ENCODE measurements around the gene RIPK1.
"Not testable (repeated sequence)": the region's sequence is repeated elsewhere in the genome, so short reads cannot be mapped to it uniquely, and the experiment has no call there.

Gene RIPK1

GRCh38 chr6:3144571-3144970, 76.3 kb downstream of the RIPK1 start:
- H3K36me3 ChIP-seq (ENCODE audit: control insufficient read depth, insufficient read depth, low read length): peaks cover 7% of the 10 kb centered on the region; the same call in 1 of the 2 replicates
- no peak for DNase-seq (ENCODE audit: low read depth, low spot score)

GRCh38 chr6:3147914-3148757, 79.8 kb downstream of the RIPK1 start:
- H3K27me3 ChIP-seq (ENCODE audit: control insufficient read depth, insufficient read depth, low read length): no peaks in the 10 kb centered on the region
- no peaks in the 10 kb centered on the region for H3K9me3 ChIP-seq (ENCODE audit: control insufficient read depth, insufficient read depth, low read length)
- no peaks in the 10 kb centered on the region for H3K36me3 ChIP-seq (ENCODE audit: control insufficient read depth, insufficient read depth, low read length)
- DNase-seq (ENCODE audit: low read depth, low spot score): no peak
- H3K4me3 ChIP-seq (ENCODE audit: low read length): no peak overlapping the region
- no peak overlapping the region for H3K27ac ChIP-seq (ENCODE audit: low read length)
- H3K4me1 ChIP-seq (ENCODE audit: control insufficient read depth, insufficient read depth, low read length): no peaks in the 10 kb centered on the region
- WGBS (ENCODE audit: insufficient coverage, insufficient read length): no CpG with 5 or more reads among the region's 6 CpGs

More at GRCh38 chr6:3144571-3144970, 76.3 kb downstream of the RIPK1 start:
- WGBS (ENCODE audit: insufficient coverage, insufficient read length): no CpG with 5 or more reads among the region's 8 CpGs
- Histone ChIP-seq H3K4me3 (ENCODE audit: low read length) (no peak overlapping the region), H3K27me3 (ENCODE audit: control insufficient read depth, insufficient read depth, low read length) (no peaks in the 10 kb centered on the region), H3K4me1 (ENCODE audit: control insufficient read depth, insufficient read depth, low read length) (no peaks in the 10 kb centered on the region), H3K9me3 (ENCODE audit: control insufficient read depth, insufficient read depth, low read length) (no peaks in the 10 kb centered on the region), H3K27ac (ENCODE audit: low read length) (no peak overlapping the region)

GRCh38 chr6:3151691-3152090, 83.4 kb downstream of the RIPK1 start:
- H3K27ac ChIP-seq (ENCODE audit: low read length): no peak overlapping the region
- no peaks in the 10 kb centered on the region for H3K4me1 ChIP-seq (ENCODE audit: control insufficient read depth, insufficient read depth, low read length)
- no peak for DNase-seq (ENCODE audit: low read depth, low spot score)
- H3K9me3 ChIP-seq (ENCODE audit: control insufficient read depth, insufficient read depth, low read length): no peaks in the 10 kb centered on the region
- H3K4me3 ChIP-seq (ENCODE audit: low read length): no peak overlapping the region
- no peaks in the 10 kb centered on the region for H3K27me3 ChIP-seq (ENCODE audit: control insufficient read depth, insufficient read depth, low read length)
- 100% methylated on average over 1 of the region's 5 CpGs for WGBS (ENCODE audit: insufficient coverage, insufficient read length)
- peaks cover 7% of the 10 kb centered on the region; the same call in 1 of the 2 replicates for H3K36me3 ChIP-seq (ENCODE audit: control insufficient read depth, insufficient read depth, low read length)

GRCh38 chr6:3152689-3153088, 84.4 kb downstream of the RIPK1 start:
- peaks cover 7% of the 10 kb centered on the region; the same call in 1 of the 2 replicates for H3K36me3 ChIP-seq (ENCODE audit: control insufficient read depth, insufficient read depth, low read length)
- H3K9me3 ChIP-seq (ENCODE audit: control insufficient read depth, insufficient read depth, low read length): no peaks in the 10 kb centered on the region
- no peaks in the 10 kb centered on the region for H3K27me3 ChIP-seq (ENCODE audit: control insufficient read depth, insufficient read depth, low read length)
- no peak overlapping the region for H3K4me3 ChIP-seq (ENCODE audit: low read length)
- no peak for DNase-seq (ENCODE audit: low read depth, low spot score)
- no CpG with 5 or more reads among the region's 3 CpGs for WGBS (ENCODE audit: insufficient coverage, insufficient read length)
- H3K4me1 ChIP-seq (ENCODE audit: control insufficient read depth, insufficient read depth, low read length): no peaks in the 10 kb centered on the region
- H3K27ac ChIP-seq (ENCODE audit: low read length): no peak overlapping the region

- not testable (repeated sequence) for H3K4me1 ChIP-seq (ENCODE audit: control insufficient read depth, insufficient read depth, low read length); H3K27ac ChIP-seq (ENCODE audit: low read length); DNase-seq (ENCODE audit: low read depth, low spot score); H3K27me3 ChIP-seq (ENCODE audit: control insufficient read depth, insufficient read depth, low read length); H3K9me3 ChIP-seq (ENCODE audit: control insufficient read depth, insufficient read depth, low read length); H3K36me3 ChIP-seq (ENCODE audit: control insufficient read depth, insufficient read depth, low read length); H3K4me3 ChIP-seq (ENCODE audit: low read length)
- WGBS (ENCODE audit: insufficient coverage, insufficient read length): no CpG with 5 or more reads among the region's 6 CpGs
Observed at GRCh38 chr6:3155416-3155815, 87.1 kb downstream of the RIPK1 start.

- not testable (repeated sequence) for H3K36me3 ChIP-seq (ENCODE audit: control insufficient read depth, insufficient read depth, low read length); H3K27me3 ChIP-seq (ENCODE audit: control insufficient read depth, insufficient read depth, low read length); H3K27ac ChIP-seq (ENCODE audit: low read length); DNase-seq (ENCODE audit: low read depth, low spot score); H3K4me1 ChIP-seq (ENCODE audit: control insufficient read depth, insufficient read depth, low read length); H3K9me3 ChIP-seq (ENCODE audit: control insufficient read depth, insufficient read depth, low read length)
- WGBS (ENCODE audit: insufficient coverage, insufficient read length): no CpG with 5 or more reads among the region's 32 CpGs
- peak overlapping the region; percentile 67; the same call in 1 of the 2 replicates for H3K4me3 ChIP-seq (ENCODE audit: low read length)
Observed at GRCh38 chr6:3156184-3157130, 88.2 kb downstream of the RIPK1 start.

- no peak for DNase-seq (ENCODE audit: low read depth, low spot score)
- Histone ChIP-seq H3K9me3 (ENCODE audit: control insufficient read depth, insufficient read depth, low read length) (no peaks in the 10 kb centered on the region), H3K27me3 (ENCODE audit: control insufficient read depth, insufficient read depth, low read length) (no peaks in the 10 kb centered on the region), H3K4me1 (ENCODE audit: control insufficient read depth, insufficient read depth, low read length) (peaks cover 3% of the 10 kb centered on the region; the same call in 1 of the 2 replicates), H3K4me3 (ENCODE audit: low read length) (peak within 1 kb of the TSS; percentile 67), H3K27ac (ENCODE audit: low read length) (no peak within 1 kb of the TSS), H3K36me3 (ENCODE audit: control insufficient read depth, insufficient read depth, low read length) (peaks cover 7% of the 10 kb centered on the region; the same call in 1 of the 2 replicates)
- WGBS (ENCODE audit: insufficient coverage, insufficient read length): no CpG with 5 or more reads among the region's 95 CpGs
Observed at GRCh38 chr6:3157131-3157933, 89.0 kb downstream of the RIPK1 start, which contains the start of gene TUBB2A. Gene TUBB2A (minus strand): TSS chr6:3157544. CDS start chr6:3157463, 81 bp downstream.

- H3K4me3 ChIP-seq (ENCODE audit: low read length): no peak overlapping the region
- H3K27ac ChIP-seq (ENCODE audit: low read length): no peak overlapping the region
- WGBS (ENCODE audit: insufficient coverage, insufficient read length): no CpG with 5 or more reads among the region's 31 CpGs
- DNase-seq (ENCODE audit: low read depth, low spot score): no peak
- H3K4me1 ChIP-seq (ENCODE audit: control insufficient read depth, insufficient read depth, low read length): peaks cover 11% of the 10 kb centered on the region; the same call in 1 of the 2 replicates
- H3K27me3 ChIP-seq (ENCODE audit: control insufficient read depth, insufficient read depth, low read length): no peaks in the 10 kb centered on the region
- no peaks in the 10 kb centered on the region for H3K9me3 ChIP-seq (ENCODE audit: control insufficient read depth, insufficient read depth, low read length)
- H3K36me3 ChIP-seq (ENCODE audit: control insufficient read depth, insufficient read depth, low read length): peaks cover 7% of the 10 kb centered on the region; the same call in 1 of the 2 replicates
Observed at GRCh38 chr6:3159805-3160781, 91.8 kb downstream of the RIPK1 start.

GRCh38 chr6:3162067-3162497, 93.8 kb downstream of the RIPK1 start:
- Histone ChIP-seq H3K4me1 (ENCODE audit: control insufficient read depth, insufficient read depth, low read length) (peaks cover 12% of the 10 kb centered on the region; the same call in 1 of the 2 replicates), H3K9me3 (ENCODE audit: control insufficient read depth, insufficient read depth, low read length) (no peaks in the 10 kb centered on the region)

More at GRCh38 chr6:3162067-3162497, 93.8 kb downstream of the RIPK1 start:
- Histone ChIP-seq H3K27ac (ENCODE audit: low read length) (no peak overlapping the region), H3K27me3 (ENCODE audit: control insufficient read depth, insufficient read depth, low read length) (no peaks in the 10 kb centered on the region), H3K4me3 (ENCODE audit: low read length) (peak overlapping the region; percentile 6; the same call in 1 of the 2 replicates), H3K36me3 (ENCODE audit: control insufficient read depth, insufficient read depth, low read length) (no peaks in the 10 kb centered on the region)
- no CpG with 5 or more reads among the region's 7 CpGs for WGBS (ENCODE audit: insufficient coverage, insufficient read length)
- DNase-seq (ENCODE audit: low read depth, low spot score): no peak
